ENCODE results near the gene PRICKLE2. TPM values are rescaled to one million over a fixed set of nuclear protein-coding genes. Genes with fewer than 3 reads are reported as not detected.

PRICKLE2 gene
- total RNA-seq, 1 donor from 2014 or later: 32.9 TPM

- no peaks in the 10 kb centered on the region for H3K36me3 ChIP-seq (ENCODE audit: control insufficient read depth in 3 of 3, insufficient read depth in 3 of 3, low read length in 3 of 3)
- H3K27ac ChIP-seq (ENCODE audit: low read depth, low read length): no peak overlapping the region
- H3K4me3 ChIP-seq (ENCODE audit: low read length in 3 of 3): no peak overlapping the region
- H3K27me3 ChIP-seq (ENCODE audit: control insufficient read depth in 3 of 3, insufficient read depth in 3 of 3, low read length in 3 of 3): no peaks in the 10 kb centered on the region
- H3K9me3 ChIP-seq (ENCODE audit: control insufficient read depth in 3 of 3, low read length in 3 of 3): no peaks in the 10 kb centered on the region
- H3K4me1 ChIP-seq (ENCODE audit: control insufficient read depth in 3 of 3, insufficient read depth in 3 of 3, low read length in 3 of 3): no peaks in the 10 kb centered on the region
- H3K9ac ChIP-seq (ENCODE audit: low read depth in 1 of 3, low read length in 3 of 3): no peak overlapping the region
These were observed 96.2 kb downstream of the PRICKLE2 start for GRCh38 chr3:64129106-64129505.

GRCh38 chr3:64125561-64125960, 99.7 kb downstream of the PRICKLE2 start:
- H3K27me3 ChIP-seq (ENCODE audit: control insufficient read depth in 3 of 3, insufficient read depth in 3 of 3, low read length in 3 of 3): no peaks in the 10 kb centered on the region
- H3K9me3 ChIP-seq (ENCODE audit: control insufficient read depth in 3 of 3, low read length in 3 of 3): no peaks in the 10 kb centered on the region
- H3K4me3 ChIP-seq (ENCODE audit: low read length in 3 of 3): no peak overlapping the region
- H3K9ac ChIP-seq (ENCODE audit: low read depth in 1 of 3, low read length in 3 of 3): no peak overlapping the region
- H3K4me1 ChIP-seq (ENCODE audit: control insufficient read depth in 3 of 3, insufficient read depth in 3 of 3, low read length in 3 of 3): no peaks in the 10 kb centered on the region
- H3K27ac ChIP-seq (ENCODE audit: low read depth, low read length): no peak overlapping the region
- no peaks in the 10 kb centered on the region for H3K36me3 ChIP-seq (ENCODE audit: control insufficient read depth in 3 of 3, insufficient read depth in 3 of 3, low read length in 3 of 3)

- Histone ChIP-seq H3K27ac (ENCODE audit: low read depth, low read length) (no peak overlapping the region), H3K4me1 (ENCODE audit: control insufficient read depth in 3 of 3, insufficient read depth in 3 of 3, low read length in 3 of 3) (no peaks in the 10 kb centered on the region), H3K9me3 (ENCODE audit: control insufficient read depth in 3 of 3, low read length in 3 of 3) (no peaks in the 10 kb centered on the region), H3K27me3 (ENCODE audit: control insufficient read depth in 3 of 3, insufficient read depth in 3 of 3, low read length in 3 of 3) (no peaks in the 10 kb centered on the region), H3K36me3 (ENCODE audit: control insufficient read depth in 3 of 3, insufficient read depth in 3 of 3, low read length in 3 of 3) (no peaks in the 10 kb centered on the region), H3K9ac (ENCODE audit: low read depth in 1 of 3, low read length in 3 of 3) (no peak overlapping the region), H3K4me3 (ENCODE audit: low read length in 3 of 3) (no peak overlapping the region)
These were observed 101.3 kb downstream of the PRICKLE2 start for GRCh38 chr3:64123931-64124330.

- H3K36me3 ChIP-seq (ENCODE audit: control insufficient read depth in 3 of 3, insufficient read depth in 3 of 3, low read length in 3 of 3): no peaks in the 10 kb centered on the region
These were observed 102.8 kb downstream of the PRICKLE2 start for GRCh38 chr3:64122476-64122875.

GRCh38 chr3:64121750-64122311, 103.4 kb downstream of the PRICKLE2 start:
- Histone ChIP-seq H3K4me1 (ENCODE audit: control insufficient read depth in 3 of 3, insufficient read depth in 3 of 3, low read length in 3 of 3) (no peaks in the 10 kb centered on the region), H3K9me3 (ENCODE audit: control insufficient read depth in 3 of 3, low read length in 3 of 3) (no peaks in the 10 kb centered on the region), H3K27ac (ENCODE audit: low read depth, low read length) (no peak overlapping the region), H3K27me3 (ENCODE audit: control insufficient read depth in 3 of 3, insufficient read depth in 3 of 3, low read length in 3 of 3) (no peaks in the 10 kb centered on the region), H3K36me3 (ENCODE audit: control insufficient read depth in 3 of 3, insufficient read depth in 3 of 3, low read length in 3 of 3) (no peaks in the 10 kb centered on the region), H3K9ac (ENCODE audit: low read depth in 1 of 3, low read length in 3 of 3) (no peak overlapping the region), H3K4me3 (ENCODE audit: low read length in 3 of 3) (no peak overlapping the region)

More at GRCh38 chr3:64122476-64122875, 102.8 kb downstream of the PRICKLE2 start:
- Histone ChIP-seq H3K9ac (ENCODE audit: low read depth in 1 of 3, low read length in 3 of 3) (no peak overlapping the region), H3K9me3 (ENCODE audit: control insufficient read depth in 3 of 3, low read length in 3 of 3) (no peaks in the 10 kb centered on the region), H3K4me1 (ENCODE audit: control insufficient read depth in 3 of 3, insufficient read depth in 3 of 3, low read length in 3 of 3) (no peaks in the 10 kb centered on the region), H3K27me3 (ENCODE audit: control insufficient read depth in 3 of 3, insufficient read depth in 3 of 3, low read length in 3 of 3) (no peaks in the 10 kb centered on the region), H3K4me3 (ENCODE audit: low read length in 3 of 3) (no peak overlapping the region), H3K27ac (ENCODE audit: low read depth, low read length) (no peak overlapping the region)

GRCh38 chr3:64120876-64121275, 104.4 kb downstream of the PRICKLE2 start:
- no peaks in the 10 kb centered on the region for H3K4me1 ChIP-seq (ENCODE audit: control insufficient read depth in 3 of 3, insufficient read depth in 3 of 3, low read length in 3 of 3)
- H3K27ac ChIP-seq (ENCODE audit: low read depth, low read length): no peak overlapping the region
- no peaks in the 10 kb centered on the region for H3K27me3 ChIP-seq (ENCODE audit: control insufficient read depth in 3 of 3, insufficient read depth in 3 of 3, low read length in 3 of 3)
- no peaks in the 10 kb centered on the region for H3K9me3 ChIP-seq (ENCODE audit: control insufficient read depth in 3 of 3, low read length in 3 of 3)
- H3K9ac ChIP-seq (ENCODE audit: low read depth in 1 of 3, low read length in 3 of 3): no peak overlapping the region
- no peak overlapping the region for H3K4me3 ChIP-seq (ENCODE audit: low read length in 3 of 3)
- no peaks in the 10 kb centered on the region for H3K36me3 ChIP-seq (ENCODE audit: control insufficient read depth in 3 of 3, insufficient read depth in 3 of 3, low read length in 3 of 3)

GRCh38 chr3:64117483-64117882, 107.8 kb downstream of the PRICKLE2 start:
- no peaks in the 10 kb centered on the region for H3K9me3 ChIP-seq (ENCODE audit: control insufficient read depth in 3 of 3, low read length in 3 of 3)
- H3K9ac ChIP-seq (ENCODE audit: low read depth in 1 of 3, low read length in 3 of 3): no peak overlapping the region
- H3K4me1 ChIP-seq (ENCODE audit: control insufficient read depth in 3 of 3, insufficient read depth in 3 of 3, low read length in 3 of 3): no peaks in the 10 kb centered on the region
- H3K27me3 ChIP-seq (ENCODE audit: control insufficient read depth in 3 of 3, insufficient read depth in 3 of 3, low read length in 3 of 3): no peaks in the 10 kb centered on the region
- no peaks in the 10 kb centered on the region for H3K36me3 ChIP-seq (ENCODE audit: control insufficient read depth in 3 of 3, insufficient read depth in 3 of 3, low read length in 3 of 3)
- no peak overlapping the region for H3K27ac ChIP-seq (ENCODE audit: low read depth, low read length)
- no peak overlapping the region for H3K4me3 ChIP-seq (ENCODE audit: low read length in 3 of 3)

- H3K9me3 ChIP-seq (ENCODE audit: control insufficient read depth in 3 of 3, low read length in 3 of 3): no peaks in the 10 kb centered on the region
- H3K4me3 ChIP-seq (ENCODE audit: low read length in 3 of 3): no peak overlapping the region
- no peaks in the 10 kb centered on the region for H3K27me3 ChIP-seq (ENCODE audit: control insufficient read depth in 3 of 3, insufficient read depth in 3 of 3, low read length in 3 of 3)
- no peaks in the 10 kb centered on the region for H3K4me1 ChIP-seq (ENCODE audit: control insufficient read depth in 3 of 3, insufficient read depth in 3 of 3, low read length in 3 of 3)
- H3K27ac ChIP-seq (ENCODE audit: low read depth, low read length): no peak overlapping the region
- no peak overlapping the region for H3K9ac ChIP-seq (ENCODE audit: low read depth in 1 of 3, low read length in 3 of 3)
- H3K36me3 ChIP-seq (ENCODE audit: control insufficient read depth in 3 of 3, insufficient read depth in 3 of 3, low read length in 3 of 3): no peaks in the 10 kb centered on the region
These were observed 110.6 kb downstream of the PRICKLE2 start for GRCh38 chr3:64114651-64115050.

- Histone ChIP-seq H3K27me3 (ENCODE audit: control insufficient read depth in 3 of 3, insufficient read depth in 3 of 3, low read length in 3 of 3) (no peaks in the 10 kb centered on the region), H3K36me3 (ENCODE audit: control insufficient read depth in 3 of 3, insufficient read depth in 3 of 3, low read length in 3 of 3) (peaks cover 0 to 3% (median 0%) of the 10 kb centered on the region in 3 donors)
These were observed 113.4 kb downstream of the PRICKLE2 start for GRCh38 chr3:64111872-64112271.

GRCh38 chr3:64111083-64111482, 114.2 kb downstream of the PRICKLE2 start:
- Histone ChIP-seq H3K27me3 (ENCODE audit: control insufficient read depth in 3 of 3, insufficient read depth in 3 of 3, low read length in 3 of 3) (no peaks in the 10 kb centered on the region), H3K27ac (ENCODE audit: low read depth, low read length) (no peak overlapping the region), H3K9me3 (ENCODE audit: control insufficient read depth in 3 of 3, low read length in 3 of 3) (no peaks in the 10 kb centered on the region), H3K4me3 (ENCODE audit: low read length in 3 of 3) (no peak overlapping the region), H3K36me3 (ENCODE audit: control insufficient read depth in 3 of 3, insufficient read depth in 3 of 3, low read length in 3 of 3) (peaks cover 0 to 3% (median 0%) of the 10 kb centered on the region in 3 donors), H3K4me1 (ENCODE audit: control insufficient read depth in 3 of 3, insufficient read depth in 3 of 3, low read length in 3 of 3) (no peaks in the 10 kb centered on the region), H3K9ac (ENCODE audit: low read depth in 1 of 3, low read length in 3 of 3) (no peak overlapping the region)

More at GRCh38 chr3:64111872-64112271, 113.4 kb downstream of the PRICKLE2 start:
- H3K4me1 ChIP-seq (ENCODE audit: control insufficient read depth in 3 of 3, insufficient read depth in 3 of 3, low read length in 3 of 3): no peaks in the 10 kb centered on the region
- no peak overlapping the region for H3K4me3 ChIP-seq (ENCODE audit: low read length in 3 of 3)
- no peak overlapping the region for H3K9ac ChIP-seq (ENCODE audit: low read depth in 1 of 3, low read length in 3 of 3)
- H3K9me3 ChIP-seq (ENCODE audit: control insufficient read depth in 3 of 3, low read length in 3 of 3): no peaks in the 10 kb centered on the region
- H3K27ac ChIP-seq (ENCODE audit: low read depth, low read length): no peak overlapping the region
